Stimulated activated naive CD8-positive, alpha-beta T cell treated with anti-CD3 and anti-CD28 coated beads, Interleukin-15, amount 100 ng/mL, for 72 hours (primary cell): Measurements from ENCODE around the gene CASP9.
"Not testable (repeated sequence)": the region's sequence is repeated elsewhere in the genome, so short reads cannot be mapped to it uniquely, and the experiment has no call there.

Source experiments
- ATAC-seq: fragments of 150-1000 bp; cut with Tn5 transposase; 2 replicates; pipeline ENCODE4 v1.10.0; 2021; ENCODE audit warnings: mild to moderate bottlenecking, moderate library complexity
- DNase-seq, 2 donors: peaks; one replicate each; pipeline ENCODE4 v3.0.0; 2021 to 2022
- H3K27ac Mint-ChIP-seq, 2 donors: one replicate each; pipeline ENCODE4 v1.8.0; 2022; ENCODE audit warnings: mild to moderate bottlenecking in 2 of 2, mixed read lengths in 2 of 2, moderate library complexity in 2 of 2
- H3K27me3 Mint-ChIP-seq: one replicate; pipeline ENCODE4 v1.8.0; 2022; ENCODE audit warnings: mixed read lengths
- H3K4me1 Mint-ChIP-seq: one replicate; pipeline ENCODE4 v1.8.0; 2022; ENCODE audit warnings: mild to moderate bottlenecking, mixed read lengths
- H3K4me3 Mint-ChIP-seq, 2 donors: one replicate each; pipeline ENCODE4 v1.8.0; 2022; ENCODE audit warnings: mild to moderate bottlenecking in 2 of 2, mixed read lengths in 2 of 2, moderate library complexity in 1 of 2
- H3K9me3 Mint-ChIP-seq, 2 donors: one replicate each; pipeline ENCODE4 v1.8.0; 2022; ENCODE audit warnings: mixed read lengths in 2 of 2

CASP9 gene

DNA sequence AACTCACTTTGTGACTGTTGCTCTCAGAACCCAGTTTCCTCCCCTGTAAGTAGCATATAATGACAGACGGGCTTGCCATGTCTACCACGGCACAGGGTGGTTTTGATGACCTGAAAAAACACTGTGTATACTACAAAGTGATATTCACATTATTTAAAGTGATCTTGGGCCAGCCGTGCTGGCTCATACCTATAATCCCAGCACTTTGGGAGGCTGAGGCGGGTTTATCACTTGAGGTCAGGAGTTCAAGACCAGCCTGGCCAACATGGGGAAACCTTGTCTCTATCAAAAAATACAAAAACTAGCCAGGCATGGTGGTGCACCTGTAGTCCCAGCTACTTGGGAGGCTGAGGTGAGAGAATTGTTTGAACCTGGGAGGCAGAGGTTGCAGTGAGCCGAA is 9.5 kb downstream of the CASP9 start:
- H3K27ac Mint-ChIP-seq = peak overlapping the region in 1 of 2 donors; percentile 47
- not testable (repeated sequence) for H3K9me3 Mint-ChIP-seq, ATAC-seq, H3K4me3 Mint-ChIP-seq, H3K27me3 Mint-ChIP-seq, DNase-seq
- peaks cover 20% of the 10 kb centered on the region for H3K4me1 Mint-ChIP-seq

DNA sequence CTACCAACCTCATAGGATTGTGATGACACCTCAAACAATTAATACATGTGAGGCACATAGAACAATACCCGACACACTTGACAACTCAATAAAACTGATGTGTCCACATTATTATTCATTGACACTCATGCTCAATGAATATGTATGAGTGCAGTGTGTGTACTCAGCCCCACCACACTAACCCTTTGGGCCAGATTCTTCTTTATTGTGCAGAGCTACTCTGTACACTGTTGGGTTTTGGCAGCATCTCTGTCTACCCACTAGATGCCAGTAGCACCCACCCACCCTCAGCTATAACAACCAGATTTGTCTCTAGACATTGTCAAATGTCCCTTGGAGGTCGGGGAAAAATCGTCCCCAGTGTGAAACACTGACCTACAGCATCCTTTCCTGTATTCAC is 10.1 kb downstream of the CASP9 start:
- H3K9me3 Mint-ChIP-seq = no peaks in the 10 kb centered on the region
- ATAC-seq (no peak), DNase-seq (no peak)
- H3K27ac Mint-ChIP-seq = no peak overlapping the region
- H3K27me3 Mint-ChIP-seq = no peaks in the 10 kb centered on the region
- no peak overlapping the region for H3K4me3 Mint-ChIP-seq
- H3K4me1 Mint-ChIP-seq = peaks cover 20% of the 10 kb centered on the region

DNA sequence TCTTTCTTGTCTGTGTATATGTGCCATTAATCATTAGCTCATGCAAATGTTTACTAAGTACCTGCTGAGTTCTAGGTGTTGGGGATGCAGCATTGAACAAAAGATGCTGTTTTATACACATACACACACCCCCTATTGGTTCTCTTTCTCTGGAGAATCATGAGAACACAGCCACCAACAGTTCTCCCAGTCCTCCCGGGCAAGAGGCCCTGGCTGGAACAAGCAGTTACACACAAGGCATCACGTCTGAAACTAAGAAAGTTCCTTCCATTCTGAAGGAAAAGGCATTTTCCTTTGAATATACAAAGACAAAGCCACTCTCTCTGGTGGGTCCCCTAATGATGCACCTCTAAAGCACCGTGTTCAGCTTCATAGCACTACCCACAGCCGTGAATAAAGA is 10.8 kb downstream of the CASP9 start:
- Mint-ChIP-seq H3K4me3 (no peak overlapping the region), H3K27me3 (no peaks in the 10 kb centered on the region), H3K4me1 (peaks cover 20% of the 10 kb centered on the region), H3K27ac (peak overlapping the region in 1 of 2 donors; percentile 60), H3K9me3 (no peaks in the 10 kb centered on the region)
- DNase-seq (no peak), ATAC-seq (no peak)

DNA sequence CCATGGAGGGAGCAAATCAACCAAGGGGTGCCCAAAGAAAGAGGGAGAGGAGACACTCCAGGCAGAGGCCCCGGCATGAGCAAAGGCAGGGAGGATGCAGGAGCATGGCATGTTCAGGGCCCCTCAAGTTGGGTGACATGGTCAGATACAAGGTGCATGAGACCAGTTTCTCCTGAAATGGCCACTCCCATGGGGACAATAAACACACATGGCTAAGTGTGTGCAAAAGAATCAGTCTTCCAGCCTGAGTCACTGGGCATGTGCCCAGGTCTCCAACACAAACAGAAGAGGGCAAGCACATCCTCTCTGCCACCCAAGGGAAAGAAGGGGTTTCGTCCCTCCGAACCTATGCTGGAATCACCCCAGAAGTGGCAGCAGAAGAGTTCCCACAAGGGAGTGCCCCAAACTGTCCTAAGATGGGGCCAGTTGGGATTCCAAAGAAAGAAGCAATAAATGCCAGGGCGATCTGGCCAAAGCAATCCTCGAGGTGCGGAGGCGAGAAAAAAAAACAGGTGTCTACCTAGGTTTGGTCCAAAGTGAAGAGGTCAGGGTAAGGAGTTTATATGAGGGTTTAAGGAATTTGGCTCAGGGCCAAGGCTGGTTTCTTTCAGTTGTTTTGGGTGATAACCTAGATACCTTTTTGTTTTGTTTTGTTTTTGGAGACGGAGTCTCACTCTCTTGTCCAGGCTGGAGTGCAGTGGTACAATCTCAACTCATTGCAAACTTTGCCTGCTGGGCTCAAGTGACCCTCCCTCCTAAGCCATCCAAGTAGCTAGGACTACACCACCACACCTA is 13.2 kb downstream of the CASP9 start:
- Mint-ChIP-seq H3K9me3 (no peaks in the 10 kb centered on the region), H3K4me1 (peaks cover 20% of the 10 kb centered on the region), H3K27me3 (no peaks in the 10 kb centered on the region), H3K4me3 (no peak overlapping the region), H3K27ac (peak overlapping the region in 1 of 2 donors; percentile 3)
- DNase-seq (no peak), ATAC-seq (no peak)

DNA sequence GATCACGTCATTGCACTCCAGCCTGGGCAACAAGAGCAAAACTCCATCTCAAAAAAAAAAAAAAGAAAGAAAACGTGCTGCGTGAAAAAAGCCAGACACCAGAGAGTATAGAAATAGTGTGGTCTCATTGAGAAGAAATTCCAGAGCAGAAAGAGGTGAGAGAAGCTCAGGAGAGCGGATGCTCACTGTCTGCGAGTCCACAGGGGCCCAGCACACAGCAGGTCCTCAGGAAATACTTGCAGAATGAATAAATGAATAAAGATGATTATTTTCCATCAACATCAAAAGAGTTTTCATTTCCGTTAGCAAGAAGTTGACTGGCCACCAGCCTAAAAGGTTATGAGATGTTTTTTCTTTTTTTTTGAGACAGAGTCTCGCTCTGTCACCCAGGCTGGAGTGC is 14.4 kb downstream of the CASP9 start:
- no peaks in the 10 kb centered on the region for H3K27me3 Mint-ChIP-seq
- DNase-seq (no peak), ATAC-seq (no peak)
- no peak overlapping the region for H3K27ac Mint-ChIP-seq
- peaks cover 9% of the 10 kb centered on the region for H3K4me1 Mint-ChIP-seq
- H3K9me3 Mint-ChIP-seq = no peaks in the 10 kb centered on the region
- no peak overlapping the region for H3K4me3 Mint-ChIP-seq

DNA sequence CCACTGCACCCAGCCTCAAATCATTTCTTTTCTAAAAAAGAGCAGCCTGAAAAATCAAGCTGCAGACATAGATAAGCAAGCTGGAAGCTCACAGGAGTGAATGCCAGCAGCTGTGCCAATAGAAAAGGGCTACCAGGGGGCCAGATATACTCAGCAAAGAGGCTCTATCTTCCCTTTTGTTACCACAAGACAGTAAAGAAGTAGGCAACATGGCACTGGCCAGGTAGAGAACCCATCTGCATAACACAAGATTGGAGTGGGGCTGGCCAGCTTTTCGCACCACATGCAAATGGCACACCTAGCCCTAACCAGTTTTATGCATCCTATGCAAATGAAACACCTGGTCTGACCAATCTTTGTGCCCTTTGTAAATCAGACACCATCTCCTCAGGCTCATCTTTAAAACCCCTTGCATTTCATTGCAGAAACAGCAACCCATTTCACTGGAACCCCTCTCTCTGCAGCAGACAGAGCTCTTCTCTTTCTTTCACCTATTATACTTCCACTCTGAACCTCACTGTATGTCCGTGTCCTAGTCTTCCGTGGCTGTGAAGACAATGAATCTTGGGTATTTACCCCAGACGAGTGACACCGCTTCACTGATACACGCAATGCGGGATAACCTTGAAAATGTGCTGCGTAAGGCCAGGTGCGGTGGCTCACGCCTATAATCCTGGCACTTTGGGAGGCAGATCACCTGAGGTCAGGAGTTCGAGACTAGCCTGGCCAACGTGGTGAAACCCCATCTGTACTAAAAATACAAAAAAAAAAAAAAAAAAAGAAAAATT is 15.1 kb downstream of the CASP9 start:
- Mint-ChIP-seq H3K27me3 (no peaks in the 10 kb centered on the region), H3K9me3 (no peaks in the 10 kb centered on the region), H3K4me3 (no peak overlapping the region), H3K27ac (no peak overlapping the region), H3K4me1 (peaks cover 4% of the 10 kb centered on the region)
- ATAC-seq (no peak), DNase-seq (no peak)

DNA sequence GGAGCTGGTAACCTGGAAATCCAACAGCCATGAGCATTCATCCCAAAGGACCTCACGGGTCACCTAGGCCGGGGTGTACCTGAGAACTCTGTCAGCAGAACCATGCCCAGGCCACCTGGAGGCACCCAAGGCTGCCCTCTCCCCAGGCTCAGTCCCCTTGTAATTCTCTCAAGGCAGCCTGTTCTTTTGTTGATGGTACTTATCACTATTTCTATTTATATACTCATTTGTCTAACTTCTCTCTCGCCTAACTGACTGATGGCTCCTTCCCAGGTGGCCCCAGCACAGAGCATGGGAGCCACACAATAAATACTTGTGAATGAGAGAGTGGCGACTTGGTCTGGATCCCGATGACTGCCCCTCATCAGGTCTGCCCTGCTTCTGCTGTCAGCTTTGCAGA is 16.7 kb downstream of the CASP9 start:
- Mint-ChIP-seq H3K9me3 (no peaks in the 10 kb centered on the region), H3K4me3 (no peak overlapping the region), H3K27ac (no peak overlapping the region), H3K4me1 (peaks cover 4% of the 10 kb centered on the region), H3K27me3 (no peaks in the 10 kb centered on the region)
- ATAC-seq (no peak), DNase-seq (no peak)

DNA sequence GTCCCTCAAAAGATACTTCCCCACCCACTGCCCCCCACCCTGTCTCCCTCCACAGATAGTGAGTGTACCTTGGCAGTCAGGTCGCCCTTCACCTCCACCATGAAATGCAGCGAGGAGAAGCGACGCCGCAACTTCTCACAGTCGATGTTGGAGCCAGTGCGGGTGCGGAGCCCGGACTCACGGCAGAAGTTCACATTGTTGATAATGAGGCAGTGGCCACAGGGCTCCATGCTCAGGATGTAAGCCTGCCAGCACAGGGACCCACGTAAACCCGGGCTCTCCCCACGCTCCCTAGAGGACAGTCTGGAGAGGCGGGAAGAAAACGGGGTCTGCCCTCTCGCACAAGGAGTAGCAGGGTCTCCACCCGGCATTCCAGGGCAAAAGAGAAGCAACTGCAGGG is 17.2 kb downstream of the CASP9 start:
- Mint-ChIP-seq H3K27me3 (no peaks in the 10 kb centered on the region), H3K27ac (no peak overlapping the region), H3K4me1 (peaks cover 4% of the 10 kb centered on the region), H3K9me3 (no peaks in the 10 kb centered on the region), H3K4me3 (no peak overlapping the region)
- DNase-seq = no peak
- ATAC-seq = no peak

DNA sequence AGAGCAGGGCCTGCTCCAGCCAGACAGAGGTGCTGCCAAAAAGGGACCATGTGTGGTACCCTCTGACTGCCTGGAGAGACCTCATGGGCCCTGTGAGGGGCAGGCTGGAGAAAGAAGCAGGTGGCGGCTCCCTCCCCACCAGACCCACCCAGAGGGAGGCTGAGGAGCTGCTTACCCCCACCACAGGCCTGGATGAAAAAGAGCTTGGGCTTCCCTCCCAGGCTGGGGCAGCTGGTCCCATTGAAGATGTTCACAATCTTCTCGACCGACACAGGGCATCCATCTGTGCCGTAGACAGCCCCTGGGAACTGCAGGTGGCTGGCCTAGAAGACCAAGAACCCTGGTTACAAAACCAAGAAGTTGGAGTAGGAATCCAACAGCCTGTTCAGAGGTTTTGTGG is 19.6 kb downstream of the CASP9 start:
- Mint-ChIP-seq H3K4me3 (no peak overlapping the region), H3K4me1 (no peaks in the 10 kb centered on the region), H3K9me3 (no peaks in the 10 kb centered on the region), H3K27me3 (no peaks in the 10 kb centered on the region), H3K27ac (no peak overlapping the region)
- no peak for DNase-seq
- no peak for ATAC-seq

DNA sequence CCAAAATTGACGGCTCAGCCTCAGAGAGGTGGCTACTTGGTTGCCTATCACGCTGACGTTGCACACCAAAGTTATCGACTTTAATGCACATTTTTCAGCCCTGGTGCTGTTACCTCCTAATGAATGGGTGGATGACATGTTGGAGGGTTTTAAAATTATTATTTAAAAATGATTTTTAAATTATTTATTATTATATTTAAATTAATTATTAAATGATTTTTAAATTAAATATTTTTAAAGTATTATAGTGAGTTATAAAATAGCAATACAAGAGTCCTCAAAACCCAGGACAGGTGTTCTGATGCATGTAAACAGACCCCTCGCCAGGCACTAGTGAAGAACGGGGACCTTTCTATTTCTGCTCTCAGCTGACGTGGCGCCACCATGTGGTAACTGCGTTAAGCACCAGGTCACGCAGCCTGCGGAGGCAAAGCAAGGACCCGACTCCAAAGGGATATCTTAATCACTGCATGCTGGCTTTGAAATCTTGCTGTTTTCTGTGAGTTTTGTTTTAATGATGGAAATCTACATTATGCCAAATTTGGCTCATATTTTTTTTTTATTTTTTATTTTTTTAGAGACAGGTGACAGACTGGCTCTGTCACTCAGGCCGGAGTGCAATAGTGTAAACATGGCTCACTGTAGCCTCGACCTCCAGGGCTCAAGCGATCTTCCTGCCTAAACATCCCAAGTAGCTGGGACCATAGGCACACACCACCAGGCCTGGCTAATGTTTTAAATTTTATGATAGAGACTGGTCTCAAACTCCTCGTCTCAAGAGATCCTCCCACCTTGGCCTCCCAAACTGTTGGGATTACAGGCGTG is 22.6 kb downstream of the CASP9 start:
- no peaks in the 10 kb centered on the region for H3K27me3 Mint-ChIP-seq
- no peak overlapping the region for H3K4me3 Mint-ChIP-seq
- ATAC-seq (peak; percentile 64), DNase-seq (peak; percentile 39 to 62)
- no peaks in the 10 kb centered on the region for H3K4me1 Mint-ChIP-seq
- peak overlapping the region in 1 of 2 donors; percentile 12 for H3K27ac Mint-ChIP-seq
- H3K9me3 Mint-ChIP-seq = no peaks in the 10 kb centered on the region

DNA sequence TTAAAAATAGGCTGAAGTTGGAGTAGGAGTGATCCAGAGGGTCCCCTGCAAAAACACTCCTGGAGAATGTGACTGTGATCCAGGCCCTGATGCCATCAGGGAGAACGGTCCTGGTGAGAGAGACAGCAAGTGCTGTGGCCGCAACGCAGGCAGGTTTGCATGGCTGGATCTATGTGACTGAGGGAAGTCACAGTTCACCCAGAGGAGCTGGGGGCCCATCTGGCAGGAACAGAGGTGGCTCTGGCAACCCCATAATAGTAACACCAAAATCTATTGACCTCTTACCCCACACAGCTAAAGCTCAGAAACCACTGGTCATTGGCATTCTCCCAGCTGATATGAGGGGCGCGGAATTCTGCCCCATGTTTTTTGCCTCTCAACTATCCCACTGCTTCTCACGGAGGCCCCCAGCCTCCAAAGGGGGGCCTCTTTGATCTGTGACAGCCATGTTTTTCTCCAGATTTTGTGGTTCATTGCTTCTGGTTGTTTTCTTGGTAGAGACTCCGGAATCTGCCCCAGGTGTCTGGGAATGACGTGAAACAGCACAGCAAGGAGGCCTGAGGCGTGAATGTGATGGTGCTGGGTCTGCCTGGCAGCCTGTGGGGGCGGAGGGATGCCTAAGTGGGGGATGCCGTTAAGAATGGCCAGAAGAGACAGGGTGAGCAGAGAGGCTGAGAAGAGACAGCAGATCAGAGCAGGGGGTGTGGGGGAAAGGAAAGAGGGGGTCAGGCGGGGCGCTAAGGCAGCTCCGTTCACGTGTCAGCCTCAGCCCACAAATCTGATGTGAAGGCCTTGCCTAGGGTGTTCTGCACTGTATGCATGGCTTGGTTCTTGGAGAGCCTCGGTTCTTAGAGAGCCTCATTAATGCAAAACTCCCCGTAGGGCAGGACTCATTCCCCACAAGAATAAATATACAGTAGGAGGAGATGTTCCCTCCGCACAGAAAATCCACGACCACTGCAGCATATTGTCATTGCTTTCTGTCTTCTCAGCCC is 23.5 kb downstream of the CASP9 start:
- no peak for ATAC-seq
- H3K4me1 Mint-ChIP-seq = no peaks in the 10 kb centered on the region
- no peak overlapping the region for H3K4me3 Mint-ChIP-seq
- no peaks in the 10 kb centered on the region for H3K9me3 Mint-ChIP-seq
- no peak overlapping the region for H3K27ac Mint-ChIP-seq
- no peak for DNase-seq
- no peaks in the 10 kb centered on the region for H3K27me3 Mint-ChIP-seq

DNA sequence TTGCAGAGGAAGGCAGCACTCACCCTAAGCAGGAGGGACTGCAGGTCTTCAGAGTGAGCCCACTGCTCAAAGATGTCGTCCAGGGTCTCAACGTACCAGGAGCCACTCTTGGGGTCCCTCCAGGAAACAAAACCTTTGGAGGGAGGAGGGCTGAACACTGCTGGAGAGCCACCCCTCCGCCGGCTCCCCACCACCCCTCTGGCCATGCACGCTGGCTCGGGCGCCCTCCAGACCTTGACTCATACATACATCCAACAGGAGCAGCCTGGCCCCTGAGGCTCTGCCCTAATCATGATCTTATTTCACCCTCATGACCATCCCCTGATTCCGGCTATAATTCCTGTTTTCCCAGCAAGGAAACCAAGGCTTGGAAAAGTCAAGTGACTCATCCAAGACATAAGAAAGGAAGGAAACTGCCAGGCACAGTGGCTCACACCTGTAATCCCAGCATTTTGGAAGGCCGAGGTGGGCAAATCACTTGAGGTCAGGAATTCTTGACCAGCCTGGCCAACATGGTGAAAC is 30.1 kb downstream of the CASP9 start:
- Mint-ChIP-seq H3K27me3 (no peaks in the 10 kb centered on the region), H3K4me1 (peaks cover 5% of the 10 kb centered on the region), H3K9me3 (no peaks in the 10 kb centered on the region), H3K4me3 (no peak overlapping the region), H3K27ac (no peak overlapping the region)
- no peak for ATAC-seq
- DNase-seq = no peak

DNA sequence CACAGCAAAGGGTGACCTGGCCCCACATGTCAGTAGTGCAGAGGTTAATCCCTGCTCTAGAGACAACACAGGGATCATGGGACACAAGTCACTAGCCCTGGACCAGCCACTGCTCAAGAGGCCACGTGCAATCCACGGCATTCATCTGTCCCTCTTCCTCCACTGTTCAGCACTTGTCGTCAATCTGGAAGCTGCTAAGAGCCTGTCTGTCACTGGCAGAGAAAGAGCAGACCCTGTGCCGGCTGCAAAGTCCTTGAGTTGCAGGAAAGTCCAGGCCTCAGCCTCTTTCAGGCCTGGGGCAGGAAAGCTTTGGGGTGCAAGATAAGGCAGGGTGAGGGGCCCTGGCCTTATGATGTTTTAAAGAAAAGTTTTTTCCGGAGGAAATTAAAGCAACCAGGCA is 31.4 kb downstream of the CASP9 start:
- Mint-ChIP-seq H3K27ac (peak overlapping the region in 1 of 2 donors; percentile 48), H3K4me1 (peaks cover 5% of the 10 kb centered on the region), H3K4me3 (no peak overlapping the region), H3K9me3 (no peaks in the 10 kb centered on the region), H3K27me3 (no peaks in the 10 kb centered on the region)
- ATAC-seq (no peak), DNase-seq (no peak)

DNA sequence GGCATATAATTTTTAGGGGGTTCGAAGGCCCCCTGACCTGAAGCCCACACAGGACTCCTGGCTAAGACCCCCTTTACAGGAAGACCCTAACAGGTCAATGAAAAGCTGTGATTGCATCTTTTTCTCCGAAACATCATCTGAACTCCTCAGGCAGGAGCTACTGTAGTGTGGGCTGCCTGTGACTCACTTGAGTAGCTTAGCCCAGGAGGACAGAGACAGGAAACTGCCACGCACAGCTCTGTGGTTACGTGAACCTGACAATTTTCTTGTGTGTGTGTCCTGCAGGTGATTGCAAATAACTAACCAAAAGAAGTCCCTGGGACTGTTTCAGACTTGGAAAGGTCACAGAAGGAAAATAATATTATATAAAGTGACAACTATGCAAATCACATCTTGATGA is 33.0 kb downstream of the CASP9 start:
- not testable (repeated sequence) for H3K27me3 Mint-ChIP-seq, H3K4me3 Mint-ChIP-seq, DNase-seq, H3K9me3 Mint-ChIP-seq, H3K4me1 Mint-ChIP-seq, H3K27ac Mint-ChIP-seq
- peak; percentile 54 for ATAC-seq
